Measurements from ENCODE around the gene PPP2R2D. TPM values are rescaled to one million over a fixed set of nuclear protein-coding genes. Genes with fewer than 3 reads are reported as not detected.

The PPP2R2D gene
- total RNA-seq, 1 donor from 2014 or later = 37.4 TPM

GRCh38 chr10:131968949-131969348, 68.1 kb downstream of the PPP2R2D start:
- DNase-seq (ENCODE audit: low read depth) = no peak
- no peak overlapping the region for H3K4me3 ChIP-seq (ENCODE audit: low read depth, low read length)
- H3K27me3 ChIP-seq (ENCODE audit: control insufficient read depth, insufficient read depth, low read length) = no peaks in the 10 kb centered on the region
- peaks cover 1% of the 10 kb centered on the region for H3K36me3 ChIP-seq (ENCODE audit: control insufficient read depth, insufficient read depth, low read length)
- no peak for TF ChIP-seq CTCF (IDR thresholded peaks at IDR 0.05; ENCODE audit: insufficient read depth, low read length, poor library complexity, severe bottlenecking)

GRCh38 chr10:131970946-131971345, 70.1 kb downstream of the PPP2R2D start:
- no peak for TF ChIP-seq CTCF (IDR thresholded peaks at IDR 0.05; ENCODE audit: insufficient read depth, low read length, poor library complexity, severe bottlenecking)
- Histone ChIP-seq H3K4me3 (ENCODE audit: low read depth, low read length) (no peak overlapping the region), H3K27me3 (ENCODE audit: control insufficient read depth, insufficient read depth, low read length) (no peaks in the 10 kb centered on the region), H3K36me3 (ENCODE audit: control insufficient read depth, insufficient read depth, low read length) (peaks cover 1% of the 10 kb centered on the region)
- DNase-seq (ENCODE audit: low read depth) = no peak

GRCh38 chr10:131971591-131971990, 70.8 kb downstream of the PPP2R2D start:
- no peak for DNase-seq (ENCODE audit: low read depth)
- Histone ChIP-seq H3K36me3 (ENCODE audit: control insufficient read depth, insufficient read depth, low read length) (peaks cover 1% of the 10 kb centered on the region), H3K27me3 (ENCODE audit: control insufficient read depth, insufficient read depth, low read length) (no peaks in the 10 kb centered on the region), H3K4me3 (ENCODE audit: low read depth, low read length) (no peak overlapping the region)
- TF ChIP-seq CTCF (IDR thresholded peaks at IDR 0.05; ENCODE audit: insufficient read depth, low read length, poor library complexity, severe bottlenecking) = no peak

GRCh38 chr10:131972474-131973071, 71.8 kb downstream of the PPP2R2D start:
- Histone ChIP-seq H3K36me3 (ENCODE audit: control insufficient read depth, insufficient read depth, low read length) (peaks cover 3% of the 10 kb centered on the region), H3K27me3 (ENCODE audit: control insufficient read depth, insufficient read depth, low read length) (no peaks in the 10 kb centered on the region), H3K4me3 (ENCODE audit: low read depth, low read length) (no peak overlapping the region)
- no peak for TF ChIP-seq CTCF (IDR thresholded peaks at IDR 0.05; ENCODE audit: insufficient read depth, low read length, poor library complexity, severe bottlenecking)
- no peak for DNase-seq (ENCODE audit: low read depth)

- no peak for TF ChIP-seq CTCF (IDR thresholded peaks at IDR 0.05; ENCODE audit: insufficient read depth, low read length, poor library complexity, severe bottlenecking)
- H3K27me3 ChIP-seq (ENCODE audit: control insufficient read depth, insufficient read depth, low read length) = no peaks in the 10 kb centered on the region
- H3K4me3 ChIP-seq (ENCODE audit: low read depth, low read length) = no peak overlapping the region
- H3K36me3 ChIP-seq (ENCODE audit: control insufficient read depth, insufficient read depth, low read length) = peaks cover 3% of the 10 kb centered on the region
- no peak for DNase-seq (ENCODE audit: low read depth)
Measured at GRCh38 chr10:131973160-131973951, 72.5 kb downstream of the PPP2R2D start.
